ENCODE data around the gene VWA5A. TPM values are rescaled to one million over a fixed set of nuclear protein-coding genes. Genes with fewer than 3 reads are reported as not detected.

The VWA5A gene
- polyA plus RNA-seq, 1 donor from 2014 or later: 82.2 TPM

DNA sequence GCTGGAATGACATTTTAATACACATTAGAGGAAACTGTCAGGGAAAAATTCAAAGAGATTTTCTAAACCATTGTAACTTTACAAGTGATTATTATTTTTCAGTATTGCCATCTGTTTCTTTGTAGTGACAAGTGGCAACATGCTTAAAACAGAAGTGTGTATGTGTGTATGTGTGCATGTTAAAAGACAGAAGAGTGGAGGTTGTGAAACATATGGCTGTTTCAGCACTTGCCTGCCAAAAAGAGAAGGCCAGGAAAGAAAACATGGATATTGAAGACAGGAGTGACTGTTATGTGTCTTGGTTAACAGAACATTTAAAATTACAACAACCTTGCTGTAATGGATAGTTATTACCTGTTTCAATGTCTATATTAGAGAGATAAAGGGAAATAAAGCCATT, 24.3 kb upstream of the VWA5A start:
- no peaks in the 10 kb centered on the region for H4K20me1 ChIP-seq (ENCODE audit: insufficient read depth)
- H2AFZ ChIP-seq (ENCODE audit: low read depth, low read length): no peak overlapping the region
- peak overlapping the region; percentile 70 for H3K4me2 ChIP-seq (ENCODE audit: low read length)
- no peak overlapping the region for H3K4me3 ChIP-seq (ENCODE audit: low read length)
- TF ChIP-seq EP300 (conservative IDR thresholded peaks at IDR 0.05; ENCODE audit: poor library complexity, severe bottlenecking) (peak; percentile 13), REST (IDR thresholded peaks at IDR 0.05; ENCODE audit: borderline replicate concordance) (no peak)
- H3K9ac ChIP-seq (ENCODE audit: low read length): peak overlapping the region; percentile 29
- H3K36me3 ChIP-seq (ENCODE audit: insufficient read depth, low read length): no peaks in the 10 kb centered on the region
- H3K27me3 ChIP-seq (ENCODE audit: insufficient read depth, low read depth, low read length): no peaks in the 10 kb centered on the region
- peak overlapping the region; percentile 83 for H3K27ac ChIP-seq (ENCODE audit: low read length)
- H3F3A ChIP-seq (ENCODE audit: insufficient read depth, low read length, poor library complexity, severe bottlenecking): peaks cover 16% of the 10 kb centered on the region
- no peaks in the 10 kb centered on the region for H3K79me2 ChIP-seq (replicated peaks; ENCODE audit: insufficient read depth, low read length)
- H3K9me2 ChIP-seq (ENCODE audit: insufficient read depth, low read length): no peaks in the 10 kb centered on the region
- no peaks in the 10 kb centered on the region for H3K9me3 ChIP-seq (ENCODE audit: low read length)

DNA sequence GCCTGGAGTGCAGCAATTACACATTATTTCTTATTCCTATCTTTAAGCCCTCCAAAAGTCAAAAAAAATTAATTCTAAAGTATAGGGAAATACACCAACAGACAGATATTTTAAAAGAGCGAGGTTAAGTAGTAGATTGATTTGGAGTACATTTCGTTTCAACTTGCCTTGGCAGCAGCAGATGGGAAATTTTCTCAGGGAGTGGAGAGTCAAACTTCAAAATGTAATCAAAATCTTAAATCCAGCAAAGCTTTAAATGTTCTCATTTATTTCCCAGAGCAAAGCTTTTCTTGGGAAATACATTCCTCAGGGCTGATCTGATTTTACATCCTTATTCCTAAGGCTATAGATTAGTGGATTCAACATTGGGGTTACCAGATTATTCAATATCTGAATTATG, 21.9 kb upstream of the VWA5A start:
- H3K27ac ChIP-seq (ENCODE audit: low read length): no peak overlapping the region
- H3K9me2 ChIP-seq (ENCODE audit: insufficient read depth, low read length): no peaks in the 10 kb centered on the region
- H3K4me3 ChIP-seq (ENCODE audit: low read length): no peak overlapping the region
- H3F3A ChIP-seq (ENCODE audit: insufficient read depth, low read length, poor library complexity, severe bottlenecking): peaks cover 7% of the 10 kb centered on the region
- no peaks in the 10 kb centered on the region for H3K9me3 ChIP-seq (ENCODE audit: low read length)
- TF ChIP-seq EZH2 (IDR thresholded peaks at IDR 0.05; ENCODE audit: borderline replicate concordance, insufficient read depth, low read length, poor library complexity, severe bottlenecking) (no peak), MXI1 (conservative IDR thresholded peaks at IDR 0.05; ENCODE audit: poor library complexity, severe bottlenecking) (no peak), SMC3 (conservative IDR thresholded peaks at IDR 0.05; ENCODE audit: poor library complexity) (no peak), POLR2AphosphoS5 (IDR thresholded peaks at IDR 0.05) (no peak), RAD21 (conservative IDR thresholded peaks at IDR 0.05) (no peak), TAF1 (IDR thresholded peaks at IDR 0.05; ENCODE audit: low read depth) (no peak), REST (IDR thresholded peaks at IDR 0.05; ENCODE audit: borderline replicate concordance) (no peak), EP300 (conservative IDR thresholded peaks at IDR 0.05; ENCODE audit: poor library complexity, severe bottlenecking) (no peak)
- TF ChIP-seq, protein P1, sequence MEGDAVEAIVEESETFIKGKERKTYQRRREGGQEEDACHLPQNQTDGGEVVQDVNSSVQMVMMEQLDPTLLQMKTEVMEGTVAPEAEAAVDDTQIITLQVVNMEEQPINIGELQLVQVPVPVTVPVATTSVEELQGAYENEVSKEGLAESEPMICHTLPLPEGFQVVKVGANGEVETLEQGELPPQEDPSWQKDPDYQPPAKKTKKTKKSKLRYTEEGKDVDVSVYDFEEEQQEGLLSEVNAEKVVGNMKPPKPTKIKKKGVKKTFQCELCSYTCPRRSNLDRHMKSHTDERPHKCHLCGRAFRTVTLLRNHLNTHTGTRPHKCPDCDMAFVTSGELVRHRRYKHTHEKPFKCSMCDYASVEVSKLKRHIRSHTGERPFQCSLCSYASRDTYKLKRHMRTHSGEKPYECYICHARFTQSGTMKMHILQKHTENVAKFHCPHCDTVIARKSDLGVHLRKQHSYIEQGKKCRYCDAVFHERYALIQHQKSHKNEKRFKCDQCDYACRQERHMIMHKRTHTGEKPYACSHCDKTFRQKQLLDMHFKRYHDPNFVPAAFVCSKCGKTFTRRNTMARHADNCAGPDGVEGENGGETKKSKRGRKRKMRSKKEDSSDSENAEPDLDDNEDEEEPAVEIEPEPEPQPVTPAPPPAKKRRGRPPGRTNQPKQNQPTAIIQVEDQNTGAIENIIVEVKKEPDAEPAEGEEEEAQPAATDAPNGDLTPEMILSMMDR (IDR thresholded peaks at IDR 0.05; ENCODE audit: poor library complexity, severe bottlenecking): no peak
- H2AFZ ChIP-seq (ENCODE audit: low read depth, low read length): no peak overlapping the region
- no peaks in the 10 kb centered on the region for H3K27me3 ChIP-seq (ENCODE audit: insufficient read depth, low read depth, low read length)
- H4K20me1 ChIP-seq (ENCODE audit: insufficient read depth): no peaks in the 10 kb centered on the region
- no peak overlapping the region for H3K9ac ChIP-seq (ENCODE audit: low read length)
- H3K79me2 ChIP-seq (replicated peaks; ENCODE audit: insufficient read depth, low read length): no peaks in the 10 kb centered on the region
- H3K4me2 ChIP-seq (ENCODE audit: low read length): no peak overlapping the region
- H3K36me3 ChIP-seq (ENCODE audit: insufficient read depth, low read length): no peaks in the 10 kb centered on the region

Measured in neural cell (in vitro differentiated cells).